CD4-positive, alpha-beta memory T cell (primary cell): ENCODE measurements around the gene CBX2. TPM values are rescaled to one million over a fixed set of nuclear protein-coding genes. Genes with fewer than 3 reads are reported as not detected.
A peak's percentile ranks its signal among the peaks of the same experiment; 100 is the strongest.

Experiments
- CTCF ChIA-PET: fragments of 350-600 bp; sonication (Branson Sonifier 250); formaldehyde crosslinking; loops from one replicate; lab custom pipeline; 2021; ENCODE audit warnings: inconsistent platforms; ENCODE audit not compliant: partially characterized antibody; lab: Charles Lee
- POLR2A ChIA-PET: fragments of 350-600 bp; sonication (Branson Sonifier 250); formaldehyde crosslinking; loops from one replicate; lab custom pipeline; 2021; ENCODE audit not compliant: partially characterized antibody; lab: Charles Lee
- DNase-seq, 5 donors: peaks; one replicate each; pipeline versions ENCODE4 v3.0.0 to v3.0.0-alpha.2; 2020 to 2022; ENCODE audit warnings: mixed read lengths in 1 of 5
- H3K27ac ChIP-seq: one replicate; pipeline ENCODE4 v1.7.0; 2013; ENCODE audit warnings: low read depth, low read length
- H3K27me3 ChIP-seq: 2 replicates; pipeline ENCODE4 v1.7.0; 2013; ENCODE audit warnings: mild to moderate bottlenecking, low read length, moderate library complexity; ENCODE audit not compliant: insufficient read depth
- H3K36me3 ChIP-seq: 2 replicates; pipeline ENCODE4 v1.7.0; 2013; ENCODE audit warnings: mild to moderate bottlenecking, low read length, moderate library complexity; ENCODE audit not compliant: insufficient read depth
- H3K4me1 ChIP-seq: 2 replicates; pipeline ENCODE4 v1.7.0; 2013; ENCODE audit warnings: mild to moderate bottlenecking, low read length, moderate library complexity; ENCODE audit not compliant: insufficient read depth
- H3K4me3 ChIP-seq, 2 donors: one replicate each; pipeline ENCODE4 v1.7.0; 2013; ENCODE audit warnings: low read length in 2 of 2, mild to moderate bottlenecking in 1 of 2
- H3K9me3 ChIP-seq, 2 donors: one replicate each; pipeline ENCODE4 v1.7.0; 2013; ENCODE audit warnings: low read length in 2 of 2, control low read depth in 1 of 2; ENCODE audit not compliant: control insufficient read depth in 1 of 2
- H3K27ac Mint-ChIP-seq, 7 donors: one replicate each; pipeline ENCODE4 v1.8.0; 2020 to 2021; ENCODE audit warnings: mixed read lengths in 7 of 7, mild to moderate bottlenecking in 6 of 7, inconsistent platforms in 3 of 7, moderate library complexity in 3 of 7
- H3K27me3 Mint-ChIP-seq, 2 donors: one replicate each; pipeline ENCODE4 v1.8.0; 2020 to 2021; ENCODE audit warnings: mixed read lengths in 2 of 2
- H3K36me3 Mint-ChIP-seq, 2 donors: one replicate each; pipeline ENCODE4 v1.8.0; 2020 to 2021; ENCODE audit warnings: mixed read lengths in 2 of 2, inconsistent platforms in 1 of 2, mild to moderate bottlenecking in 1 of 2
- H3K4me1 Mint-ChIP-seq, 4 donors: one replicate each; pipeline ENCODE4 v1.8.0; 2020 to 2021; ENCODE audit warnings: mixed read lengths in 4 of 4, mild to moderate bottlenecking in 1 of 4
- H3K4me3 Mint-ChIP-seq, 8 donors: one replicate each; pipeline ENCODE4 v1.8.0; 2020 to 2021; ENCODE audit warnings: mixed read lengths in 8 of 8, mild to moderate bottlenecking in 7 of 8, moderate library complexity in 6 of 8, inconsistent platforms in 3 of 8
- H3K9me3 Mint-ChIP-seq, 8 donors: one replicate each; pipeline ENCODE4 v1.8.0; 2020 to 2021; ENCODE audit warnings: mixed read lengths in 8 of 8, mild to moderate bottlenecking in 5 of 8, inconsistent platforms in 3 of 8, moderate library complexity in 1 of 8
- intact Hi-C: fragments of 100-400 bp; cut with micrococcal nuclease; formaldehyde crosslinking; loops from one replicate; pipeline ENCODE4 v1.15.1; 2023
- polyA plus RNA-seq, 2 donors: library from polyadenylated mRNA; unstranded; fragments of 300-500 nt; fragmentation: Illumina TruSeq; gene quantifications; one replicate each; pipeline ENCODE4 v1.2.3, GENCODE V29; 2021
- total RNA-seq, 2 experiments: library from RNA; stranded (reverse); gene quantifications; one replicate each; pipeline ENCODE4 v1.2.3, GENCODE V29; 2021

Gene CBX2
- total and polyA plus RNA-seq, 4 experiments from 2014 or later, result 0.06 to 0.44 TPM; not detected in 2

- Mint-ChIP-seq H3K27me3 (peaks cover 66 to 68% of the 10 kb centered on the region in 2 donors), H3K4me1 (peaks cover 17 to 56% (median 29%) of the 10 kb centered on the region in 4 donors), H3K36me3 (peaks cover 5 to 6% of the 10 kb centered on the region in 2 donors), H3K9me3 (peaks cover 0 to 33% (median 5%) of the 10 kb centered on the region in 8 donors), H3K4me3 (peak overlapping the region; percentile 21 to 87 (median 68)), H3K27ac (peak overlapping the region in 6 of 7 donors; percentile 2 to 89 (median 46))
- CTCF ChIA-PET, result interaction anchor here (0.9 to 2.8 kb wide), 3 partner anchors 36 to 62 kb away, joined by 3 to 7 read pairs (median 4); no protein-coding TSS in a partner anchor
- Histone ChIP-seq H3K4me3 (no peak overlapping the region), H3K27ac (no peak overlapping the region), H3K27me3 (peaks cover 98% of the 10 kb centered on the region), H3K9me3 (no peaks in the 10 kb centered on the region), H3K36me3 (no peaks in the 10 kb centered on the region), H3K4me1 (peaks cover 59% of the 10 kb centered on the region)
- POLR2A ChIA-PET, result interaction anchor here (1.0 to 32.1 kb wide), 5 partner anchors 9 to 298 kb away, joined by 3 to 503 read pairs (median 3); partner anchors contain the start of genes CBX4 and GAA
- peak in 2 of 5 donors; percentile 52 to 59 for DNase-seq
- intact Hi-C loops, result no loop called here
Observed at GRCh38 chr17:79803997-79804855, 26.3 kb downstream of the CBX2 start.

- POLR2A ChIA-PET, result interaction anchor here (0.6 to 32.1 kb wide), 5 partner anchors 7 to 192 kb away, joined by 3 to 503 read pairs (median 8); partner anchors contain the start of genes CBX4 and CBX8
- Mint-ChIP-seq H3K36me3 (peaks cover 4 to 5% of the 10 kb centered on the region in 2 donors), H3K27me3 (peaks cover 58 to 62% of the 10 kb centered on the region in 2 donors), H3K4me3 (peak overlapping the region; percentile 28 to 87 (median 68)), H3K9me3 (peaks cover 0 to 30% (median 3%) of the 10 kb centered on the region in 8 donors), H3K27ac (peak overlapping the region in 5 of 7 donors; percentile 7 to 89 (median 60)), H3K4me1 (peaks cover 10 to 48% (median 21%) of the 10 kb centered on the region in 4 donors)
- Histone ChIP-seq H3K27ac (no peak overlapping the region), H3K4me3 (no peak overlapping the region), H3K9me3 (no peaks in the 10 kb centered on the region), H3K4me1 (peaks cover 53% of the 10 kb centered on the region), H3K27me3 (peaks cover 92% of the 10 kb centered on the region), H3K36me3 (no peaks in the 10 kb centered on the region)
- intact Hi-C loops, result no loop called here
- CTCF ChIA-PET, result interaction anchor here (0.9 to 2.8 kb wide), 4 partner anchors 16 to 63 kb away, joined by 3 to 7 read pairs (median 4); no protein-coding TSS in a partner anchor
- no peak for DNase-seq
Observed at GRCh38 chr17:79804856-79805696, 27.1 kb downstream of the CBX2 start.

- Histone ChIP-seq H3K27ac (no peak overlapping the region), H3K4me1 (peaks cover 52% of the 10 kb centered on the region), H3K9me3 (no peaks in the 10 kb centered on the region), H3K27me3 (peaks cover 85% of the 10 kb centered on the region), H3K36me3 (no peaks in the 10 kb centered on the region), H3K4me3 (no peak overlapping the region)
- intact Hi-C loops, result no loop called here
- H3K9me3 Mint-ChIP-seq, result peaks cover 0 to 28% (median 3%) of the 10 kb centered on the region in 8 donors
- peaks cover 2 to 5% of the 10 kb centered on the region in 2 donors for H3K36me3 Mint-ChIP-seq
- H3K27me3 Mint-ChIP-seq, result peaks cover 58 to 59% of the 10 kb centered on the region in 2 donors
- H3K4me3 Mint-ChIP-seq, result no peak overlapping the region
- POLR2A ChIA-PET, result interaction anchor here (10.4 to 32.1 kb wide), 2 partner anchors 8 to 31 kb away, joined by 79 to 503 read pairs; partner anchors contain the start of genes CBX4 and CBX8
- CTCF ChIA-PET, result interaction anchor here (2.0 kb wide), 1 partner anchor 17 kb away, joined by 4 read pairs; no protein-coding TSS in a partner anchor
- peak overlapping the region in 2 of 7 donors; percentile 47 to 81 for H3K27ac Mint-ChIP-seq
- DNase-seq, result no peak
- H3K4me1 Mint-ChIP-seq, result peaks cover 8 to 47% (median 21%) of the 10 kb centered on the region in 4 donors
Observed at GRCh38 chr17:79806446-79806760, 28.5 kb downstream of the CBX2 start.

GRCh38 chr17:79806863-79807720 is 29.1 kb downstream of the CBX2 start:
- Histone ChIP-seq H3K4me3 (no peak overlapping the region), H3K4me1 (peaks cover 52% of the 10 kb centered on the region), H3K36me3 (no peaks in the 10 kb centered on the region), H3K9me3 (no peaks in the 10 kb centered on the region), H3K27ac (no peak overlapping the region), H3K27me3 (peaks cover 85% of the 10 kb centered on the region)
- no peak for DNase-seq
- intact Hi-C loops, result no loop called here
- ChIA-PET CTCF (interaction anchor here (0.7 to 2.0 kb wide), 2 partner anchors 18 to 28 kb away, joined by 3 to 4 read pairs; no protein-coding TSS in a partner anchor), POLR2A (interaction anchor here (10.4 to 32.1 kb wide), 2 partner anchors 9 to 30 kb away, joined by 79 to 503 read pairs; partner anchors contain the start of genes CBX4 and CBX8)
- Mint-ChIP-seq H3K36me3 (peaks cover 2 to 5% of the 10 kb centered on the region in 2 donors), H3K27me3 (peaks cover 58 to 59% of the 10 kb centered on the region in 2 donors), H3K4me1 (peaks cover 12 to 47% (median 27%) of the 10 kb centered on the region in 4 donors), H3K9me3 (peaks cover 0 to 30% (median 3%) of the 10 kb centered on the region in 8 donors), H3K27ac (peak overlapping the region in 1 of 7 donors; percentile 81), H3K4me3 (peak overlapping the region in 1 of 8 donors; percentile 15)

- no peak for DNase-seq
- ChIA-PET CTCF (interaction anchor here (0.8 to 1.5 kb wide), 4 partner anchors 10 to 159 kb away, joined by 3 to 4 read pairs (median 3); no protein-coding TSS in a partner anchor), POLR2A (interaction anchor here (10.4 to 32.1 kb wide), 2 partner anchors 10 to 28 kb away, joined by 79 to 503 read pairs; partner anchors contain the start of genes CBX4 and CBX8)
- H3K27ac Mint-ChIP-seq, result peak overlapping the region in 3 of 7 donors; percentile 1 to 81 (median 57)
- peaks cover 14 to 49% (median 27%) of the 10 kb centered on the region in 4 donors for H3K4me1 Mint-ChIP-seq
- H3K27me3 Mint-ChIP-seq, result peaks cover 57 to 62% of the 10 kb centered on the region in 2 donors
- Histone ChIP-seq H3K4me1 (peaks cover 48% of the 10 kb centered on the region), H3K36me3 (no peaks in the 10 kb centered on the region), H3K27ac (no peak overlapping the region), H3K27me3 (peaks cover 74% of the 10 kb centered on the region), H3K4me3 (no peak overlapping the region), H3K9me3 (no peaks in the 10 kb centered on the region)
- peak overlapping the region in 2 of 8 donors; percentile 30 to 36 for H3K4me3 Mint-ChIP-seq
- peaks cover 0 to 20% (median 3%) of the 10 kb centered on the region in 8 donors for H3K9me3 Mint-ChIP-seq
- H3K36me3 Mint-ChIP-seq, result peaks cover 2 to 5% of the 10 kb centered on the region in 2 donors
- intact Hi-C loops, result no loop called here
Observed at GRCh38 chr17:79808763-79809529, 31.0 kb downstream of the CBX2 start.
